Lower lobe of right lung (tissue), 2 donors: ENCODE measurements around the gene PPIC. TPM values are rescaled to one million over a fixed set of nuclear protein-coding genes. Genes with fewer than 3 reads are reported as not detected.

ENCODE experiments used
- ATAC-seq, 2 donors: fragments of 200-7000 bp; cut with Tn5 transposase; one replicate each; pipeline ENCODE4 v1.9.1; 2020 to 2022; ENCODE audit warnings: mild to moderate bottlenecking in 2 of 2, moderate library complexity in 2 of 2
- DNase-seq: peaks from one replicate; pipeline ENCODE4 v3.0.0-alpha.2; 2020
- H3K27ac ChIP-seq: fragments of 200-600 bp; one replicate; pipeline ENCODE4 v1.8.0; 2022
- H3K27me3 ChIP-seq: fragments of 200-600 bp; one replicate; pipeline ENCODE4 v1.8.0; 2022; ENCODE audit warnings: low read depth
- H3K36me3 ChIP-seq: fragments of 200-600 bp; one replicate; pipeline ENCODE4 v1.8.0; 2022; ENCODE audit warnings: mild to moderate bottlenecking
- H3K4me1 ChIP-seq: fragments of 200-600 bp; one replicate; pipeline ENCODE4 v1.8.0; 2022
- H3K4me3 ChIP-seq: fragments of 200-600 bp; one replicate; pipeline ENCODE4 v1.8.0; 2022; ENCODE audit warnings: mild to moderate bottlenecking
- H3K9me3 ChIP-seq: fragments of 200-600 bp; one replicate; pipeline ENCODE4 v1.8.0; 2022
- intact Hi-C: fragments of 100-400 bp; cut with DNase I; formaldehyde crosslinking; loops from one replicate; pipeline ENCODE4 v1.11.0; 2022
- total RNA-seq: library from RNA; stranded (reverse); fragmentation: NEBNext Ultra II Directional; extraction: Animal tissue kit (Norgen Biotek cat#: 25700); gene quantifications from one replicate; pipeline ENCODE4 v1.2.1, GENCODE V29; 2021
- TF ChIP-seq, protein P1 (sequence below): fragments of 200-600 bp; IDR thresholded peaks from one replicate; pipeline ENCODE4 v1.8.0; 2022; ENCODE audit warnings: antibody characterized with exemption, mild to moderate bottlenecking
- donor health status: DM: no; HTN: yes; CAD: no; lungs with severe emphysema.

Gene PPIC
- total RNA-seq, 1 donor from 2014 or later, result 39.5 TPM

DNA sequence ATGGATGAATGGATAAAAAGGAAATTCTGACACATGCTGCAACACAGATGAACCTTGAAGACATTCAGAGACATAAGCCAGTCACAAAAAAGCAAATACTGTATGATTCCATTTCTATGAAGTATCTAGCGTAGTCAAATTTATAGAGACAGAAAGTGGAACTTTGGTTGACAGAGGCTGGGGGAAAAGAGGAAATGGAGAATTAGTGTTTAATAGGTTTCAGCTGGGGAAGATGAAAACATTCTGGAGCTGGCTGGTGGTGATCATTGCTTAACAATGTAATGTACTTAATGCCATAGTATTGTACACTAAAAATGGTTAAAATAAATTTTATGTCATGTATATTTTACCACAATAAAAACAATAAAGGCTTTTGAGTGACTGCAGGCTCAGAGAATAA, 24.2 kb downstream of the PPIC start:
- intact Hi-C loops, result no loop called here
- H3K4me3 ChIP-seq, result no peak overlapping the region
- H3K36me3 ChIP-seq, result no peaks in the 10 kb centered on the region
- no peaks in the 10 kb centered on the region for H3K9me3 ChIP-seq
- no peak overlapping the region for H3K27ac ChIP-seq
- no peaks in the 10 kb centered on the region for H3K27me3 ChIP-seq
- DNase-seq (no peak), ATAC-seq (no peak)
- TF ChIP-seq, protein P1, sequence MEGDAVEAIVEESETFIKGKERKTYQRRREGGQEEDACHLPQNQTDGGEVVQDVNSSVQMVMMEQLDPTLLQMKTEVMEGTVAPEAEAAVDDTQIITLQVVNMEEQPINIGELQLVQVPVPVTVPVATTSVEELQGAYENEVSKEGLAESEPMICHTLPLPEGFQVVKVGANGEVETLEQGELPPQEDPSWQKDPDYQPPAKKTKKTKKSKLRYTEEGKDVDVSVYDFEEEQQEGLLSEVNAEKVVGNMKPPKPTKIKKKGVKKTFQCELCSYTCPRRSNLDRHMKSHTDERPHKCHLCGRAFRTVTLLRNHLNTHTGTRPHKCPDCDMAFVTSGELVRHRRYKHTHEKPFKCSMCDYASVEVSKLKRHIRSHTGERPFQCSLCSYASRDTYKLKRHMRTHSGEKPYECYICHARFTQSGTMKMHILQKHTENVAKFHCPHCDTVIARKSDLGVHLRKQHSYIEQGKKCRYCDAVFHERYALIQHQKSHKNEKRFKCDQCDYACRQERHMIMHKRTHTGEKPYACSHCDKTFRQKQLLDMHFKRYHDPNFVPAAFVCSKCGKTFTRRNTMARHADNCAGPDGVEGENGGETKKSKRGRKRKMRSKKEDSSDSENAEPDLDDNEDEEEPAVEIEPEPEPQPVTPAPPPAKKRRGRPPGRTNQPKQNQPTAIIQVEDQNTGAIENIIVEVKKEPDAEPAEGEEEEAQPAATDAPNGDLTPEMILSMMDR, result no peak
- no peaks in the 10 kb centered on the region for H3K4me1 ChIP-seq

DNA sequence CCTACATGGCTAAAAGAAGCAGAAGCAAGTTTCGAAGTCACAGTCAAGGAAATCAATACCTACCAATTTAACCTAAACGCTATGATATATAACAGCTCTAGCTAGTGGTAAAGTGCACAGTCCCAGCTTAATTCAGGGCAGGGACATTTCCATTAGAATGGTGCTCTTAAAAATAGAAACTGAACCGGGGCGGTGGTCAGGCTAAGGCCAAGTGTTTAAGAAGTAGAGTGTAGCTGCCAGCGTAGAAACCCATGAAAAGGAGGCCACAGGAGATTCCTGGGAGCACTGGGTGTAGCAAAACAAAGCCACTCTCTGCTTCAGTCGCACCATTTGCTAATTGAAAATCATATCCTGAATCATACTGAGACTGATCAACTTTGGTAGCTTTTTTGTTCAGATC, 28.8 kb downstream of the PPIC start:
- Histone ChIP-seq H3K9me3 (no peaks in the 10 kb centered on the region), H3K27me3 (no peaks in the 10 kb centered on the region), H3K27ac (no peak overlapping the region), H3K4me3 (no peak overlapping the region), H3K4me1 (no peaks in the 10 kb centered on the region), H3K36me3 (no peaks in the 10 kb centered on the region)
- no peak for DNase-seq
- intact Hi-C loops, result no loop called here
- no peak for ATAC-seq
- TF ChIP-seq, protein P1, result no peak

DNA sequence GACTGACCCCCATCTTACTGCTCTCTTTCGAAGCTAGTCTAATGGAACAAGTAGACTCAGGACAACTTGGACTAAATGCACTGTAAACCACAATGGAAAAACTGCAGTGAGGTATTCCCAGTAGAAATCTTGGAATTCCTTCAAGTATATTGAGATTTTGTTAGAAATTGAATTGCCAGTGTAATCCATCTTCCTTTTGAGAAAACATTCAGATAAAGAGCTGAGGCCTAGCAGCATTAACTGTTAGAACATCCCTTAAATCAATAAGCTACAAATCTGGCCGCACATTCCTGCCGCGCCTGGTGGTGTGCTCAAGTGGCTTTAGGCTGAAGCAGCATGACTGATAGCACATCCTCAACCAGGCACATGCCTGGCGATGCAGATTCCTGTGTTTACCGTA, 29.3 kb downstream of the PPIC start:
- intact Hi-C loops, result no loop called here
- Histone ChIP-seq H3K27me3 (no peaks in the 10 kb centered on the region), H3K27ac (no peak overlapping the region), H3K9me3 (no peaks in the 10 kb centered on the region), H3K4me1 (no peaks in the 10 kb centered on the region), H3K4me3 (no peak overlapping the region), H3K36me3 (no peaks in the 10 kb centered on the region)
- no peak for ATAC-seq
- no peak for DNase-seq
- TF ChIP-seq, protein P1, result no peak

GRCh38 chr5:123001808-123002207, 34.7 kb downstream of the PPIC start:
- no peak overlapping the region for H3K4me3 ChIP-seq
- no peaks in the 10 kb centered on the region for H3K36me3 ChIP-seq
- TF ChIP-seq, protein P1, result no peak
- no peaks in the 10 kb centered on the region for H3K9me3 ChIP-seq
- no peaks in the 10 kb centered on the region for H3K27me3 ChIP-seq
- no peak overlapping the region for H3K27ac ChIP-seq
- ATAC-seq, result no peak
- DNase-seq, result no peak
- intact Hi-C loops, result no loop called here
- no peaks in the 10 kb centered on the region for H3K4me1 ChIP-seq

DNA sequence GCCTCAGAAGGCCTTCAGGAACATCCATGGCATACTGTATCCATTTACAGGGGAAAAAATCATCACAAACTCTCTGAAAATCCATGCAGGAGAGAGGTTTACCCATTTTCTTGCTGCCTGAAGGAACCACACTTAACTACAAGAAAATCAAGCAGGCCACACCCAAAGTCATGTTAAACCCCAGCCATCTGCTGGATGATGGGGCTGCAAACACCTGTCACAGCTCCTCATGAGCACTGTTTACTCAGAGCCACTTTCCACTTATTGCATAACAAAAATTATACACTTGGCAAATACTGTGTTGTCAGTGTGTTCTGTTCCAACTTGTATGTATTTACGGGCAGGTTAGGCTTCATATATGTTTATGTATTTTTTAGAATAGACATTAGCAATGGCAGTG, 35.8 kb downstream of the PPIC start:
- no peak overlapping the region for H3K27ac ChIP-seq
- ATAC-seq, result no peak
- H3K4me3 ChIP-seq, result no peak overlapping the region
- TF ChIP-seq, protein P1, result no peak
- intact Hi-C loops, result no loop called here
- no peaks in the 10 kb centered on the region for H3K4me1 ChIP-seq
- no peaks in the 10 kb centered on the region for H3K36me3 ChIP-seq
- no peaks in the 10 kb centered on the region for H3K9me3 ChIP-seq
- DNase-seq, result no peak
- H3K27me3 ChIP-seq, result no peaks in the 10 kb centered on the region
